Activated gamma-delta T cell (primary cell): ENCODE results near the gene CELF2.
A peak's percentile ranks its signal among the peaks of the same experiment; 100 is the strongest.
"Not testable (repeated sequence)": the region's sequence is repeated elsewhere in the genome, so short reads cannot be mapped to it uniquely, and the experiment has no call there.

Source experiments
- DNase-seq: peaks from one replicate; lab custom pipeline; 2025; lab: John Stamatoyannopoulos, UW
- total RNA-seq, 2 donors: gene quantifications; one replicate each; lab custom pipeline; 2026; lab: John Stamatoyannopoulos, UW

CELF2 gene
- 181 to 198 reads per million in 2 donors for total RNA-seq

- DNase-seq: peak; percentile 39
Observed at GRCh38 chr10:11017570-11018431, at the start of gene CELF2. CELF2 (plus strand) TSS chr10:11017872; CDS start chr10:11018090, 218 bp downstream.

DNA sequence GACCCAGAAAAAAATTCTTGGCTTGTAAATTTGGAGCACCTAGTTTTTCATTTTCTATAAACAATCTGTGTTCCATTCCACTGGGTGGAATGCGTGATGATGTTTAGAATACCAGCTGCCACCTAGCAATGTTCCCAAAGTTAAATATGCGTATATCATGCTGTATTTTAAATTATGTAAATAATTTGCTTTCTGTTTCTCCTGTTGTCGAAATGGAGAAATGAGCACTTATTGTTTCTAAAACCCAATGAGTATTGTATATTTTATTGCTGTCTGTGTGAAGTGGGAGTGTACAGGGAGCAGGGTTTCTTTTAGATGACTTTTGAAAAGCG lies 49.4 kb upstream of the CELF2 start:
- DNase-seq: no peak

DNA sequence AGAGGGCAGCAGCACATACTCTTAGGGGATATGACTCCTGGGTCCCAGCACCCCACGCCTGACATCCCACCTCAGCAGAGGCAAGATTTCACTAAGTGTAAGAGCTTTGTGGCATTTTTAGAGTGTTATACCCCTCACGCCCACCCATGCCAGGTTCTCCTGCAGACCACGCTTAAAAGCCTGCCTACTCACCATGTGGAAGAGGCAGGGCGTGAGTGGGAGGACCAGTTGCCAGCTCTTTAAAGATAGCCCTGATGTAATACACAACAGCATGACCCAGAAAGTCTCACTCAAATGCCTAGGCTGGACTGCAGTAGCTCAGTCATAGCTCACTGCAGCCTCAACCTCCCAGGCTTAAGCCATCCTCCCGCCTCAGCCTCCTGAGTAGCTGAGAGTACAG lies 44.4 kb upstream of the CELF2 start:
- DNase-seq: no peak

- no peak for DNase-seq
Observed at GRCh38 chr10:10975647-10976046, 42.0 kb upstream of the CELF2 start.

DNA sequence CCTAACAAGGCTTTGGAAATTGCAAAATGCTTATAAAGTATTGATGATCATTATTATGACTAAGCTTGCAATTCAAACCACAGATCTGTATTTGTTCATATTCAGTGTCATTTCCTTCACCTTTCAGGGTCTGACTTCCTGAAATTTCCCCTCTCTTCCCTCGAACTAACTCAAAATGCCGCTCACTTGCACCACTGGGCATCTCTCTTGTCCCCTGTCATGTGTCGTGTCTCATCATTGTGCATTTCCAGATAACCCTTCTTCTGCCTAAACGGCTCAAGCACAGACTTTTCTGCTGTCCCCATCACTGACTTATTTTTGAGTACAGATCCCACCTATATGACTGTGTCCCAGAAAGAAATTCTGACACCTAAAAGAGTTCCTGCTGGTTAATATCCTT lies 41.0 kb upstream of the CELF2 start:
- no peak for DNase-seq

DNA sequence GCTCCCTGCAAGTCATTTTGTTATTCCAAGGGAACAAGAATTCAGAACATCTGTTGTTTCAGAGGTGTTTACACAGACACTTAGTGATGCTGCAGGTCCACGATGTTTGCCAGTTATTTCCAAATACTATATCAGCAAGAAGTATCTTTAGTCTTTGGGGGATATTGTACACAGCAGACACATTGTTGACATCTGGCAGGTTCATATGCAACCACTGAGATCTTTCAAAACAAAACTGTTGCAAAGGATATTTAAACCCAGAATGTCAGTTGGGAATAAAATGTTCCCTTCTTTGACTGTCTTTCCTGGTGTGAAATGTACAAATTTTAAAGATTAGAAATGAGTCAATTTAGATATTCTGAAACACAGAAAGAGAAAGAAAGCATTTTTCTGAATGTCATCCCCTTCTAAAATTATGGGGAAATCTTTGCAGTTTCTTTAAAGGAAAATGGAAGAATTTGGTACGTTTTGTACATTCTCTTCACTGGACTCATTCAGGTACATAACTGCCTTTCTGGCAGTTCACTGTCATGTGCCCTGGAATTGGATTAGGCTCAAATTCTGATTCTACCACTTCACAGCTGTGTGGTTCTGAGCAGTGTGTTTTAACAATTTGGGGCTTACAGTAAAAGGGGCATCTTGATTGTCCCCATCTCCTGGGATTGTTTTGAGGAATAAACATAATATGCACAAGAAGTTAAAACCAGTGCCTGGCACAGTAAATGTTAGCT lies 40.3 kb upstream of the CELF2 start:
- no peak for DNase-seq

DNA sequence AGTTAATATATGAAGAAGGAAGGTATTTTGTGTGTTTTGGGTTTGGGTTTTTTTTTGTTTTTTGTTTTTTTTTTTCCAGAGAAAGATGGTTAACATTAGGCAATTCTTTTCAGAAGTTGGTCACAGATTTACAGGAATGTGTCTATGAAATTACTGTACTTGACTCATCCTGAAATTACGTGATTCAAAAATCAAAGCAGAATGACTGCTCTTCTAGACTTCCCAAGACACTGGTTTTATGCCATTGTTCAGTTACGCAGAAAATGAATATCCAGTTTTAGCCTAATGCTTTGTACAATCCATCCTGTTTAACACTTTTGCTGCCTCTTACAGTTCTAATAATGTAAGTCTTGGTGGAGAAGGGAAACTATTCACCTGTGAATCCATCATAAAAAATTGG lies 39.7 kb upstream of the CELF2 start:
- DNase-seq: no peak

DNA sequence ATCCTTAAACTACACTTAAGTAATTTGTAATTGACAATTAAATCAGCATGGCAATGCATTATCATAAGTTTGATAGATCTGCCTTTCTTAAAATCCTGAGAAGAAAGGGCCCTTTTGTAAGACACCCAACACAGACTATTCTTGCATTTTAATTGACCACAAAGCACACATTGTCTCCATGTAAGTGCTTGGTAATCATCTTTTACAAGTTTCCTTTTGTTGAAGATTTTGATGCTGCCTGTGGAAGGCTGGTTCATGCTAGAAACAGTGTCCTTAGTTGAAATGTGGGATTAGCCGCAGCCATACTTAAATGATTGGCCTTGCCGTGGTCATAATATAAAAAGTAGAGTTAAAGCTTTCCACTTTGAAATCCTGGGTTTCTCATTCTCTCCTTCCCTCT lies 32.3 kb upstream of the CELF2 start:
- no peak for DNase-seq

- DNase-seq: no peak
Observed at GRCh38 chr10:10986606-10987005, 31.1 kb upstream of the CELF2 start.

GRCh38 chr10:10987111-10987510 lies 30.6 kb upstream of the CELF2 start:
- DNase-seq: no peak

DNA sequence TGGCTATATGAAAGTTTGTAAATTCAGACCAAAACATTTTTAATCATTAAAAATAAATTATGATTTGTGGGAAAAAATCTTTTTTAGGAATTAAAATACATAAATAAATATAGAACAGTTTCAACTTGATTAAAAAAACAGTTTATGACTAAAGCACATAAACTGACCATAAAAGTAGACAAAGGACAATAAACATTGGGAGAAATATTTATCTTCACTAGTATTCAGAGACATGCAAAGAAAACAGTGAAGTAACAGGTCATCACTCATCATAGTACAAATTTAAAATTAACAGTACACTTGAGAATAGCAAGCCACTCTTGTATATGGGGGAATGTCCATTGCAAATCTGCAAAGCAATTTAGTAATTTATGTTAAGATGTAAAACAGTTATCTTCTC lies 28.0 kb upstream of the CELF2 start:
- no peak for DNase-seq

- no peak for DNase-seq
Observed at GRCh38 chr10:10991144-10991543, 26.5 kb upstream of the CELF2 start.

- DNase-seq: no peak
Observed at GRCh38 chr10:10992072-10992471, 25.6 kb upstream of the CELF2 start.

DNA sequence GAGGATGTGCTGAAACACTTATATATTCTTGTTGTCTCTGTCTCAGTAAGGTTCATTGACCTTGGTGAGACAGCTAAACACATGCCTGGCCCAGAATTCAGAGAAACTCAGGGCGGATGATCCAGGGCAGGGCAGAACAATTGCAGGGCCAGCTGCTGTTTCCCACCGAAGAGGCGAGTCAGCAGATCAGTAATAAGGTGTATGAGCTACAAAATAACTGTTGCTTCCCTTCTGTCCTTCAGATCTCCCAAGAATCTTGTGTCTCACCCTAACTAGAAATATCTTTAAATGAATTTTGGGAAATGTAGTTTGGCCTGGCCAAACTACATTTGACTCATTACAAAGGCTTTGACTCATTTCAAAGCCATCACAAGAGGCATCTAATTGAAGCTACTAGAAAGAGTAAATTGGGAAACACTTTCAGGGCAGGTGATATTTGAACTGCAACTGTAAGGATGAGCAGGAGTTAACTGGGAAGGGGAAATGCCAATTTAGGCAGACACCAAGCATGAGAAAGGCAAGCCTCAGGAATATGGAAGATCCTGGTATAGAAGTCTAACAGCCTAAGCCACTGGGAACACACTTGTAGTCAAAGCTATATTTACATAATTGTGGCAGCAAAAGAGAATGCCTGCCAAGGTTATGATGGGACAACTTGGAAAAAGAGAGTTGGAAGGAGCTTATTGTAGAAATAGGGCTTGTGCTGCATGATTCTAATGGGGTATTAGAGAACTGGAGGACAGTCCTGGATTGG lies 24.5 kb upstream of the CELF2 start:
- DNase-seq: no peak

DNA sequence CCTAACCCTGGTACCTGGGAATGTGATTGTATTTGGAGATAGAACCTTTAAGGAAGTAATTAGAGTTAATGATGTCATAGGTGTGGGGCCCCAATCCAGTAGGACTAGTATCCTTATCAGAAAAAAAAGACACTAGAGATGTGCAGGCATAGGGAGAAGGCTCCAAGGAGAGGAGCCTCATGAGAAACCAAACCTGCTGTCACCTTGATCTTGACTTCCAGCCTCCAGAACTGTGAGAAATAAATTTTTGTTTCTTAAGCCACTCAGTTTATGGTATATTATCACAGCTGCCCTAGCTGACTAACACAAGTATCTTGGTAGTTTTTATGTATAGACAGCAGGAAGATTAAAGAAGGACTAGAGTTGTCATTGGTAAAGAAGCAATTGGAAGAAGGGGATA lies 23.9 kb upstream of the CELF2 start:
- DNase-seq: no peak

- DNase-seq: no peak
Observed at GRCh38 chr10:10994360-10994759, 23.3 kb upstream of the CELF2 start.

DNA sequence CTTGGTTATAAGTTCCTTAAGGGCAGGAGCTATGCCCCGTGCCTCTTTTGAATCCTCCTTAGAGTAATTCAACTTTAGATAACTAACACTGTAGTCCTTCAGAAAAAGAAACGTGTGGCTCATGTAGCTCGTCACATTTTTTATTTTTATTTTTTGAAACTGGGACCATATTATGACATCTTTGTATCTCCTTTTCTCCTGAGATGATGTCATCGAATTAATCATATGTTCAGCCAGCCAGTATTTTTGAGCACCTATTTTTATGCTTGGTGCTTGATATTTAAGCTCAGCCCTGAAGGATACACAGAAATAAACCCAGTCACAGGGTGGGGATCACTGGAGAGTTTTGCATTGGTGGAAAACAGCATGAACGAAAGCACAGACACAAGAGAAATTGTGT lies 22.6 kb upstream of the CELF2 start:
- no peak for DNase-seq

DNA sequence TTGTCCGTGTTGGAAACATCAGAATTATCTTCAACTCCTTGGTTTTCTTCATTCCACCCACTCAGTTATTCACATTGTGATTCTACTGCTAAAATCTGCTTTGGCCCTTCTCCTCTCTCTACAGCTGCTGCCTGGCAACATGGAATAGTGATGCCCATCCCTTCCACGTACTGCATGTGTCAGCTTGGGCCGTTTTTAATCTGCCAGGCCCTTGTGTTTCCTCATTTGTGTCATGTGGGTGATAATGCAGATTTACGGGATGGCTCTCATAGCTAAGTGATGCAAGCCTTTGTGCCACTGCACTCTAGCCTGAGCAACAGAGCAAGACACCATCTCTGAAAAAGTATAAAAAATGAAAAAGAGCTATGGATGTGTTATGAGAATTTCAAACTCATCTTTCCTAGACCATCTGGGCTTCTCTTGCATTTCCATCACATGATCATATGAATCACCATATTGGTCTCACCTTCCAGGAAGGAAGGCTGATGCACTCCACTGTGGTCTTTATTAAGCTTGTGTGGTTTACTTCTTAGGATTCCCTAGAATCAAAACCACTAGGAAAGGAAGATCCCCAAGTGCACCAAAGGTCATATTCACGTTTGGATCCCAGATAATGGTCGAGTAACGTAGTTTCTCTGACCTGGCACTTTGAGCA lies 20.6 kb upstream of the CELF2 start:
- no peak for DNase-seq

- DNase-seq: not testable (repeated sequence)
Observed at GRCh38 chr10:10999501-10999900, 18.2 kb upstream of the CELF2 start.

DNA sequence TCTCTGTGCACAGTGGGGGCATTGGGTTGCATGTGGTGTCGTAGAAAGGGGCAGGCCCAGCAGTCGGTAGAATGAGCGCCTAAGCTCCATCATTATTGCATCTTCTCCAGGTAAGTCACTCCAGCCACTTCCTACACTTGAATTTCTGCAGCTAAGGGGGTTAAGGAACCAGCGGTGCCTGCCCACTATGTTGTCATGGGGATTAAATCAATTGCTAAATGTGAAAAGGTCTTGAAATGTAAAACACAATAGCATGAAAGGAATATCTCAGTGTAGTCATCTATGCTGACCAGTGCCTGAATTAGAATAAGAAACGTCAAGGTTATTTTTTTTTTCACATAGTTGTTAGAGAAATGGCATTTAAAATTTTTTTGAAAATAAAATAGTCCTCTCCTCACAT lies 15.2 kb upstream of the CELF2 start:
- no peak for DNase-seq

- no peak for DNase-seq
Observed at GRCh38 chr10:11002916-11003315, 14.8 kb upstream of the CELF2 start.

DNA sequence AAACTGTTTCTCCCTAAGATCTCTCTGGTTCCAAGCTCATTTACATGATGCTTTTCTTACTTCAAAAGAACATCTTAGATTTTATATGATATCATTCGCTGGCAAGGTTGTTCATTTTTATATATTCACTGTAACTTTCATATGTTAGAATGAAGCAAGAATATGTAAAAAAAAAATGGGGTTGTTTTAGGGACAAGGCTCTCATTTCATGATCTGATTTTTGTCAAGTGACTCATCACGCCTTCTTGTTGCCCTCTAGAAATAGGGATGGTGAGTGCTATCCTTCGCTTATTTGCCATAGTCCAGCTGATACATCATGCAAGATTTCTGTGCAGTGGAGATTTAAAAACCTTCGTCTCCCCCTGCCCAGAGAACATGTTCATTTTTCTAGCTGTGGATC lies 14.0 kb upstream of the CELF2 start:
- DNase-seq: no peak
